WTC11 (cell line): ENCODE measurements around the gene ADAMTSL4.

Source experiments
- CBFB ChIP-seq: sonication (generic); formaldehyde crosslinking; IDR thresholded peaks from 2 replicates; pipeline ENCODE4 v1.8.1; 2022; ENCODE audit warnings: mild to moderate bottlenecking, low read depth, missing genetic modification reagents
- CREM ChIP-seq: sonication (generic); formaldehyde crosslinking; IDR thresholded peaks from 2 replicates; pipeline ENCODE4 v1.8.1; 2022; ENCODE audit warnings: mild to moderate bottlenecking, missing genetic modification reagents, moderate library complexity
- CTCF ChIP-seq: fragments of 200-600 bp; IDR thresholded peaks from 2 replicates; pipeline ENCODE4 v1.8.0; 2022; ENCODE audit warnings: antibody characterized with exemption
- ELF4 ChIP-seq: sonication (generic); formaldehyde crosslinking; IDR thresholded peaks from 2 replicates; pipeline ENCODE4 v1.8.1; 2022; ENCODE audit warnings: low read depth, mild to moderate bottlenecking, moderate library complexity, missing genetic modification reagents
- EMX1 ChIP-seq: fragments of 250-450 bp; sonication (Bioruptor Pico); IDR thresholded peaks from 2 replicates; pipeline ENCODE4 v1.8.0; 2021; ENCODE audit warnings: mild to moderate bottlenecking
- FOXP1 ChIP-seq: sonication (generic); formaldehyde crosslinking; IDR thresholded peaks from 2 replicates; pipeline ENCODE4 v1.8.0; 2022; ENCODE audit warnings: missing genetic modification reagents, mild to moderate bottlenecking, moderate library complexity, borderline replicate concordance
- IRF2 ChIP-seq: sonication (generic); formaldehyde crosslinking; IDR thresholded peaks from 2 replicates; pipeline ENCODE4 v1.8.0; 2022; ENCODE audit warnings: low read depth, missing genetic modification reagents, borderline replicate concordance
- SMAD4 ChIP-seq: sonication (generic); formaldehyde crosslinking; IDR thresholded peaks from 2 replicates; pipeline ENCODE4 v1.8.0; 2022; ENCODE audit warnings: mild to moderate bottlenecking, missing genetic modification reagents
- TEAD4 ChIP-seq: sonication (generic); formaldehyde crosslinking; IDR thresholded peaks from 2 replicates; pipeline ENCODE4 v1.8.0; 2022; ENCODE audit warnings: mild to moderate bottlenecking, missing genetic modification reagents
- TP53 ChIP-seq: sonication (generic); formaldehyde crosslinking; IDR thresholded peaks from 2 replicates; pipeline ENCODE4 v1.8.1; 2023; ENCODE audit warnings: mild to moderate bottlenecking, missing genetic modification reagents
- USF2 ChIP-seq: sonication (generic); formaldehyde crosslinking; IDR thresholded peaks from 2 replicates; pipeline ENCODE4 v1.8.1; 2023; ENCODE audit warnings: mild to moderate bottlenecking, missing genetic modification reagents, moderate library complexity
- ZBTB21 ChIP-seq: sonication (generic); formaldehyde crosslinking; IDR thresholded peaks from 2 replicates; pipeline ENCODE4 v1.8.1; 2023; ENCODE audit warnings: mild to moderate bottlenecking, missing genetic modification reagents, borderline replicate concordance
- ZNF317 ChIP-seq: sonication (generic); formaldehyde crosslinking; IDR thresholded peaks from 2 replicates; pipeline ENCODE4 v1.8.1; 2023; ENCODE audit warnings: low read depth, mild to moderate bottlenecking, moderate library complexity, missing genetic modification reagents, borderline replicate concordance
- ZNF512 ChIP-seq: sonication (generic); formaldehyde crosslinking; IDR thresholded peaks from 2 replicates; pipeline ENCODE4 v1.8.1; 2022; ENCODE audit warnings: missing genetic modification reagents, borderline replicate concordance

- TF ChIP-seq CTCF (no peak), EMX1 (no peak), TEAD4 (no peak), SMAD4 (CRISPR knock-in tag) (no peak), ZBTB21 (CRISPR knock-in tag) (no peak), ZNF512 (no peak), CREM (no peak; the same call in 1 of the 2 replicates), ELF4 (CRISPR knock-in tag) (no peak), FOXP1 (CRISPR knock-in tag) (no peak), TP53 (CRISPR knock-in tag) (no peak), USF2 (CRISPR knock-in tag) (no peak), IRF2 (CRISPR knock-in tag) (no peak), ZNF317 (no peak), CBFB (CRISPR knock-in tag) (no peak)
Observed at GRCh38 chr1:150578272-150579109, 29.3 kb downstream of the ADAMTSL4 start.
